GM23338 (cell line): Measurements from ENCODE around the gene MAPK13. TPM values are rescaled to one million over a fixed set of nuclear protein-coding genes. Genes with fewer than 3 reads are reported as not detected.
"Not testable (repeated sequence)": the region's sequence is repeated elsewhere in the genome, so short reads cannot be mapped to it uniquely, and the experiment has no call there.

ENCODE experiments used
- ATAC-seq: fragments of 200-7000 bp; cut with Tn5 transposase; 3 replicates; pipeline ENCODE4 v1.9.1; 2020
- DNase-seq: peaks from one replicate; pipeline ENCODE4 v3.0.0-alpha.2; 2015; ENCODE audit warnings: low spot score
- H2AFZ ChIP-seq: fragments of 200-600 bp; sonication (generic); 2 replicates; pipeline ENCODE4 v1.8.0; 2016; ENCODE audit warnings: antibody characterized with exemption, mild to moderate bottlenecking, moderate library complexity
- H3F3A ChIP-seq: fragments of 200-600 bp; sonication (generic); replicated peaks from 2 replicates; pipeline ENCODE4 v1.8.0; 2017; ENCODE audit warnings: antibody characterized with exemption, mixed run types, low read depth
- H3K27ac ChIP-seq: fragments of 200-600 bp; sonication (generic); 2 replicates; pipeline ENCODE4 v1.6.1; 2016; ENCODE audit warnings: low read depth
- H3K27me3 ChIP-seq: fragments of 200-600 bp; sonication (generic); 2 replicates; pipeline ENCODE4 v1.8.0; 2016; ENCODE audit warnings: mild to moderate bottlenecking, mixed run types, moderate library complexity; ENCODE audit not compliant: insufficient read depth
- H3K36me3 ChIP-seq: fragments of 200-600 bp; sonication (generic); 2 replicates; pipeline ENCODE4 v1.8.0; 2016; ENCODE audit warnings: mild to moderate bottlenecking; ENCODE audit not compliant: insufficient read depth
- H3K4me1 ChIP-seq: fragments of 200-600 bp; sonication (generic); 2 replicates; pipeline ENCODE4 v1.8.0; 2016; ENCODE audit warnings: mild to moderate bottlenecking, moderate library complexity; ENCODE audit not compliant: insufficient read depth
- H3K4me2 ChIP-seq: fragments of 200-600 bp; sonication (generic); 2 replicates; pipeline ENCODE4 v1.7.1; 2017; ENCODE audit warnings: mixed run types
- H3K4me3 ChIP-seq: fragments of 200-600 bp; sonication (generic); 2 replicates; pipeline ENCODE4 v1.6.1; 2016; ENCODE audit warnings: mixed run types
- H3K79me2 ChIP-seq: fragments of 200-600 bp; sonication (generic); replicated peaks from 2 replicates; pipeline ENCODE4 v1.8.0; 2017; ENCODE audit warnings: mild to moderate bottlenecking; ENCODE audit not compliant: insufficient read depth
- H3K9me2 ChIP-seq: fragments of 200-600 bp; sonication (generic); 2 replicates; pipeline ENCODE4 v1.8.0; 2017; ENCODE audit not compliant: insufficient read depth
- H4K20me1 ChIP-seq: fragments of 200-600 bp; sonication (generic); replicated peaks from 2 replicates; pipeline ENCODE4 v1.8.0; 2017; ENCODE audit warnings: mild to moderate bottlenecking; ENCODE audit not compliant: insufficient read depth
- H3K27ac Mint-ChIP-seq: 2 replicates; pipeline ENCODE4 v1.8.0; 2020; ENCODE audit warnings: inconsistent platforms, mild to moderate bottlenecking, moderate library complexity, mixed read lengths
- H3K27me3 Mint-ChIP-seq: 3 replicates; pipeline ENCODE4 v1.8.0; 2022; ENCODE audit warnings: low read depth, mild to moderate bottlenecking, moderate library complexity, mixed read lengths, inconsistent platforms; ENCODE audit not compliant: insufficient read depth, poor library complexity
- H3K36me3 Mint-ChIP-seq: 3 replicates; pipeline ENCODE4 v1.8.0; 2021; ENCODE audit warnings: low read depth, mild to moderate bottlenecking, inconsistent platforms, moderate library complexity, mixed read lengths
- H3K4me1 Mint-ChIP-seq: 3 replicates; pipeline ENCODE4 v1.8.0; 2020; ENCODE audit warnings: mild to moderate bottlenecking, inconsistent platforms, mixed read lengths
- H3K4me3 Mint-ChIP-seq: 3 replicates; pipeline ENCODE4 v1.8.0; 2021; ENCODE audit warnings: moderate library complexity, mild to moderate bottlenecking, inconsistent platforms, mixed read lengths
- H3K9me3 Mint-ChIP-seq: 3 replicates; pipeline ENCODE4 v1.8.0; 2020; ENCODE audit warnings: moderate library complexity, mild to moderate bottlenecking, inconsistent platforms, mixed read lengths
- EZH2phosphoT487 ChIP-seq: fragments of 200-600 bp; sonication (generic); IDR thresholded peaks from one replicate; pipeline ENCODE4 v1.8.1; 2018; ENCODE audit warnings: antibody characterized with exemption; ENCODE audit not compliant: unreplicated experiment
- NANOG ChIP-seq: IDR thresholded peaks from 2 replicates; pipeline ENCODE4 v1.6.1; 2016; ENCODE audit warnings: antibody characterized with exemption, borderline replicate concordance
- POLR2AphosphoS5 ChIP-seq: IDR thresholded peaks from 2 replicates; pipeline ENCODE4 v1.6.1; 2016; ENCODE audit warnings: antibody characterized with exemption, low read depth
- ZNF114 ChIP-seq: fragments of 250-450 bp; sonication (Bioruptor Pico); IDR thresholded peaks from 2 replicates; pipeline ENCODE4 v1.5.0; 2020; ENCODE audit warnings: mild to moderate bottlenecking, moderate library complexity
- ZNF331 ChIP-seq: fragments of 250-450 bp; sonication (Bioruptor Pico); IDR thresholded peaks from 2 replicates; pipeline ENCODE4 v1.5.0; 2020; ENCODE audit warnings: low read depth, mild to moderate bottlenecking, moderate library complexity
- polyA plus RNA-seq: library from polyadenylated mRNA; unstranded; fragments of >200 nt; fragmentation: Nextera tagmentation; extraction: Ambion mirVana; gene quantifications from 2 replicates; pipeline ENCODE4 v1.2.1, GENCODE V29; 2016
- total RNA-seq: library from RNA; depleted of rRNA; stranded (reverse); fragments of >200 nt; shearing (Covaris generic); gene quantifications from 2 replicates; pipeline ENCODE4 v1.2.3, GENCODE V29; 2014
- TF ChIP-seq, protein P1 (sequence below): fragments of 250-450 bp; sonication (Bioruptor Pico); IDR thresholded peaks from 2 replicates; pipeline ENCODE4 v1.5.0; 2020; ENCODE audit warnings: mild to moderate bottlenecking, moderate library complexity

Gene MAPK13
- total and polyA plus RNA-seq, 2 experiments from 2014 or later, result 6.3 to 12.3 TPM

- TF ChIP-seq, protein P1, sequence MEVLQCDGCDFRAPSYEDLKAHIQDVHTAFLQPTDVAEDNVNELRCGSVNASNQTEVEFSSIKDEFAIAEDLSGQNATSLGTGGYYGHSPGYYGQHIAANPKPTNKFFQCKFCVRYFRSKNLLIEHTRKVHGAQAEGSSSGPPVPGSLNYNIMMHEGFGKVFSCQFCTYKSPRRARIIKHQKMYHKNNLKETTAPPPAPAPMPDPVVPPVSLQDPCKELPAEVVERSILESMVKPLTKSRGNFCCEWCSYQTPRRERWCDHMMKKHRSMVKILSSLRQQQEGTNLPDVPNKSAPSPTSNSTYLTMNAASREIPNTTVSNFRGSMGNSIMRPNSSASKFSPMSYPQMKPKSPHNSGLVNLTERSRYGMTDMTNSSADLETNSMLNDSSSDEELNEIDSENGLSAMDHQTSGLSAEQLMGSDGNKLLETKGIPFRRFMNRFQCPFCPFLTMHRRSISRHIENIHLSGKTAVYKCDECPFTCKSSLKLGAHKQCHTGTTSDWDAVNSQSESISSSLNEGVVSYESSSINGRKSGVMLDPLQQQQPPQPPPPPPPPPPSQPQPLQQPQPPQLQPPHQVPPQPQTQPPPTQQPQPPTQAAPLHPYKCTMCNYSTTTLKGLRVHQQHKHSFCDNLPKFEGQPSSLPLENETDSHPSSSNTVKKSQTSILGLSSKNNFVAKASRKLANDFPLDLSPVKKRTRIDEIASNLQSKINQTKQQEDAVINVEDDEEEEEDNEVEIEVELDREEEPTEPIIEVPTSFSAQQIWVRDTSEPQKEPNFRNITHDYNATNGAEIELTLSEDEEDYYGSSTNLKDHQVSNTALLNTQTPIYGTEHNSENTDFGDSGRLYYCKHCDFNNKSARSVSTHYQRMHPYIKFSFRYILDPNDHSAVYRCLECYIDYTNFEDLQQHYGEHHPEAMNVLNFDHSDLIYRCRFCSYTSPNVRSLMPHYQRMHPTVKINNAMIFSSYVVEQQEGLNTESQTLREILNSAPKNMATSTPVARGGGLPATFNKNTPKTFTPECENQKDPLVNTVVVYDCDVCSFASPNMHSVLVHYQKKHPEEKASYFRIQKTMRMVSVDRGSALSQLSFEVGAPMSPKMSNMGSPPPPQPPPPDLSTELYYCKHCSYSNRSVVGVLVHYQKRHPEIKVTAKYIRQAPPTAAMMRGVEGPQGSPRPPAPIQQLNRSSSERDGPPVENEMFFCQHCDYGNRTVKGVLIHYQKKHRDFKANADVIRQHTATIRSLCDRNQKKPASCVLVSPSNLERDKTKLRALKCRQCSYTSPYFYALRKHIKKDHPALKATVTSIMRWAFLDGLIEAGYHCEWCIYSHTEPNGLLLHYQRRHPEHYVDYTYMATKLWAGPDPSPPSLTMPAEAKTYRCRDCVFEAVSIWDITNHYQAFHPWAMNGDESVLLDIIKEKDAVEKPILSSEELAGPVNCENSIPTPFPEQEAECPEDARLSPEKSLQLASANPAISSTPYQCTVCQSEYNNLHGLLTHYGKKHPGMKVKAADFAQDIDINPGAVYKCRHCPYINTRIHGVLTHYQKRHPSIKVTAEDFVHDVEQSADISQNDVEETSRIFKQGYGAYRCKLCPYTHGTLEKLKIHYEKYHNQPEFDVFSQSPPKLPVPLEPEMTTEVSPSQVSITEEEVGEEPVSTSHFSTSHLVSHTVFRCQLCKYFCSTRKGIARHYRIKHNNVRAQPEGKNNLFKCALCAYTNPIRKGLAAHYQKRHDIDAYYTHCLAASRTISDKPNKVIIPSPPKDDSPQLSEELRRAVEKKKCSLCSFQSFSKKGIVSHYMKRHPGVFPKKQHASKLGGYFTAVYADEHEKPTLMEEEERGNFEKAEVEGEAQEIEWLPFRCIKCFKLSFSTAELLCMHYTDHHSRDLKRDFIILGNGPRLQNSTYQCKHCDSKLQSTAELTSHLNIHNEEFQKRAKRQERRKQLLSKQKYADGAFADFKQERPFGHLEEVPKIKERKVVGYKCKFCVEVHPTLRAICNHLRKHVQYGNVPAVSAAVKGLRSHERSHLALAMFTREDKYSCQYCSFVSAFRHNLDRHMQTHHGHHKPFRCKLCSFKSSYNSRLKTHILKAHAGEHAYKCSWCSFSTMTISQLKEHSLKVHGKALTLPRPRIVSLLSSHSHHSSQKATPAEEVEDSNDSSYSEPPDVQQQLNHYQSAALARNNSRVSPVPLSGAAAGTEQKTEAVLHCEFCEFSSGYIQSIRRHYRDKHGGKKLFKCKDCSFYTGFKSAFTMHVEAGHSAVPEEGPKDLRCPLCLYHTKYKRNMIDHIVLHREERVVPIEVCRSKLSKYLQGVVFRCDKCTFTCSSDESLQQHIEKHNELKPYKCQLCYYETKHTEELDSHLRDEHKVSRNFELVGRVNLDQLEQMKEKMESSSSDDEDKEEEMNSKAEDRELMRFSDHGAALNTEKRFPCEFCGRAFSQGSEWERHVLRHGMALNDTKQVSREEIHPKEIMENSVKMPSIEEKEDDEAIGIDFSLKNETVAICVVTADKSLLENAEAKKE (CRISPR knock-in tag), result no peak
- TF ChIP-seq ZNF331 (CRISPR knock-in tag) (no peak), ZNF114 (CRISPR knock-in tag) (no peak), EZH2phosphoT487 (no peak), POLR2AphosphoS5 (no peak), NANOG (no peak)
These were observed 1.5 kb upstream of the MAPK13 start (continued) for GRCh38 chr6:36128793-36129192.

- peaks cover 23% of the 10 kb centered on the region for H3K4me1 ChIP-seq
- H2AFZ ChIP-seq, DNase-seq, H4K20me1 ChIP-seq, H3K9me2 ChIP-seq, H3K27ac Mint-ChIP-seq, H3K79me2 ChIP-seq, H3K36me3 Mint-ChIP-seq, ATAC-seq, H3K27ac ChIP-seq, H3K9me3 Mint-ChIP-seq, H3K4me3 Mint-ChIP-seq, H3K36me3 ChIP-seq, H3K4me3 ChIP-seq, H3F3A ChIP-seq: not testable (repeated sequence)
- peaks cover 10% of the 10 kb centered on the region for H3K27me3 Mint-ChIP-seq
- H3K27me3 ChIP-seq, result peaks cover 14% of the 10 kb centered on the region; the same call in 1 of the 2 replicates
- H3K4me1 Mint-ChIP-seq, result peaks cover 31% of the 10 kb centered on the region
- H3K4me2 ChIP-seq, result 0 out of 2 replicates have a peak overlapping the region, but pooled peaks have one; percentile 90
These were observed 979 bp upstream of the MAPK13 start for GRCh38 chr6:36129334-36129733.
